ENCODE results near the gene GALNT16.
"Not testable (repeated sequence)": the region's sequence is repeated elsewhere in the genome, so short reads cannot be mapped to it uniquely, and the experiment has no call there.

GALNT16 gene

DNA sequence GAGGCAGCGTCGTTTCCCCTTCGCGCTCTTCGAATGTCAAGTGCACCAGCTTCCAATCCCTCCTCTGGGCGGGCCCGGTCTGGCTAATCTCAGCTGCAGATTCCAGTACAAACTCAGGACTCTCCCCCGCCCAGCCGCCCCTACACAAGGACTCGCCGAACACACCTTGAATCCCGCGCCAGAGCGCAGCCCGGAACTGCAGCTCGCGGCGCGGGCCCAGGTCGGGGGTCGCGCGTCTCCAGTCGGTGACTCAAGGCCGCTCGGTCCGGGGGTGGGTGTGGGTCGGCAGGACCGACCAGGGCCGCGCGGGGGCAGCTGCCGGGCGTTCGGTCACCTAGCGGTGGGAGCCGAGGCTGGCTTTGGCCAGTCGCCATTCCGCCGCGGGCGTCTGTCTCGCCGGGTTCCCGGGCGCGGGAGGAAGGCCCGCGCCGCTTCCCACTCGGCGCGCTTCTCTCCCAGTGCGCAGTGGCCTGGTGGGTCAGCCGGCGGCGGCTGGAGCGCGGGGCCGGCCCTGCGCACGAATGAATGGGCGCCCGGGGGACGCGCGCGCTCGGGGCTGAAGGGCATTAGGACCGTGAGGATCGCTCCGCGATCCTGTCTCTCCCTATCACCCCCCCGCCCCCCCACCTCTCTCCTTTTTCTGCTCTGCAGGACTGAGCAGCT, at the start of gene GALNT16:
Gene GALNT16 (plus strand): TSS at position 632 of the 663 bp plus-strand sequence. CDS start 133 bp downstream, outside the sequence.
- DNase-seq, result no peak
- no peaks in the 10 kb centered on the region for H3K9me3 Mint-ChIP-seq
- H3K4me3 Mint-ChIP-seq, result peak within 1 kb of the TSS; percentile 9
- H3K36me3 Mint-ChIP-seq, result no peaks in the 10 kb centered on the region
- H3K27ac Mint-ChIP-seq, result no peak within 1 kb of the TSS
- CTCF ChIA-PET, result interaction anchor here (0.8 to 1.4 kb wide), 6 partner anchors 17 to 200 kb away, joined by 3 to 5 read pairs (median 4); no protein-coding TSS in a partner anchor
- peaks cover 95% of the 10 kb centered on the region for H3K27me3 Mint-ChIP-seq
- H3K4me1 Mint-ChIP-seq, result peaks cover 6% of the 10 kb centered on the region

DNA sequence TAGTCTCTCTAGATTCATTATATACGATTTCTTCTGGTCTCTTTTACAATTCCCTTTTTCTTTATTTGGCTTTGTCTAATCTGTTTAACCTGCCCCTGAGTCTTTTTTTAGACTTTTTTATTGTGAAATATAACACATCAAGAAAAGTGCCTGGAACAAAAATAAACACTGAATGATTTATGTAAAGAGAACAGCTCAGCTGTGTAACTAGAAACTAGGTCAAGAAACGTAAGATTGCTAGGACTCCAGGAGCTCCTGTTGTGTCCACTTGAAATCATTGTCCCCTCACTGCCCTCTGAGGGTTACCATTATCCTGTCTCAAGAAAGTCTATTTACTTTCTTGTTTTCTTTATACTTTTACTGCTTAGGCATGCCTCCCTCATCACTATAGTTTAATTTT, 45.6 kb upstream of the GALNT16 start:
- Mint-ChIP-seq H3K36me3 (peaks cover 2% of the 10 kb centered on the region), H3K27me3 (no peaks in the 10 kb centered on the region), H3K27ac (no peak overlapping the region), H3K4me1 (peaks cover 2% of the 10 kb centered on the region), H3K4me3 (no peak overlapping the region), H3K9me3 (no peaks in the 10 kb centered on the region)
- CTCF ChIA-PET, result no interaction called here
- no peak for DNase-seq

DNA sequence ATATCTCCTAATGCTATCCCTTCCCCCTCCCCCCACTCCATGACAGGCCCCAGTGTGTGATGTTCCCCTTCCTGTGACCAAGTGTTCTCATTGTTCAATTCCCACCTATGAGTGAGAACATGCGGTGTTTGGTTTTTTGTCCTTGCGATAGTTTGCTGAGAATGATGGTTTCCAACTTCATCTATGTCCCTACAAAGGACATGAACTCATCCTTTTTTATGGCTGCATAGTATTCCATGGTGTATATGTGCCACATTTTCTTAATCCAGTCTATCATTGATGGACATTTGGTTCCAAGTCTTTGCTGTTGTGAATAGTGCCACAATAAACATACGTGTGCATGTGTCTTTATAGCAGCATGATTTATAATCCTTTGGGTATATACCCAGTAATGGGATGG, 42.3 kb upstream of the GALNT16 start:
- DNase-seq, H3K4me3 Mint-ChIP-seq, H3K27ac Mint-ChIP-seq, H3K9me3 Mint-ChIP-seq, H3K4me1 Mint-ChIP-seq, H3K27me3 Mint-ChIP-seq, CTCF ChIA-PET, H3K36me3 Mint-ChIP-seq: not testable (repeated sequence)

DNA sequence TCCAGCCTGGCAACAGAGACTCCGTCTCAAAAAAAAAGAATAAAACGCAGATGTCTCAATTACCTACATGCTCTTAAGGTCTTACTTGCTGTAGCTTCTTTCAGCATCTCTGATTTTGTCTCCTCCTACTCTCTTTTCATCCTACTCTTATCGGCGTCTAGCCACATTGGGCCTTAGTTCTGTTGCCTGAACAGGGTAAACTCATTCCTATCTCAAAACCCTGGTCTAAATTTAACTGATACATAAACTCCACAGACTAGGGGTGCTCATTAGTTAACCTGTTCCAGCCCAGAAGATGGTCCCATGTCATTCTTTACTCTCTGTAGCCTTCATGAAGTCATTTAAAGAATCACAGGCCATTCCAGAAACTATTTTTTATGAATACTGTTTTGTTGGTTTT, 35.0 kb upstream of the GALNT16 start:
- Mint-ChIP-seq H3K36me3 (peaks cover 2% of the 10 kb centered on the region), H3K27ac (no peak overlapping the region), H3K4me3 (no peak overlapping the region), H3K27me3 (no peaks in the 10 kb centered on the region), H3K4me1 (no peaks in the 10 kb centered on the region), H3K9me3 (no peaks in the 10 kb centered on the region)
- DNase-seq, result no peak
- CTCF ChIA-PET, result no interaction called here

DNA sequence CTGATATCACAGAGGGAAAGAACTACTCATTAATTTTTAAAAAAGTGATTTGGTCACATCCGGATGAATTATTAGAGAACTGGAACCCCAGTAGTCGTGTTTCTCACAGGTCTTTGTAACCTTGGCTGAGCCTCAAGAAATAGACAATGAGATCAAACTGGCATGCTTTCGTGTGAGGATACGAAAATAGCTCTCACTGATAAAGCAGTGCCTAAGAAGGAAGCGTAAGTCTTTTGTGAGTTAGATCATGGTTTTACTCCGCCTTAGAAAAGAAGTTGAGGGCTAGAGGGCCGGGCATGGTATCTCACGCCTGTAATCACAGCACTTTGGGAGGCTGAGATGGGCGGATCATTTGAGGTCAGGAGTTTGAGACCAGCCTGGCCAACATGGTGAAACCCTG, 33.8 kb upstream of the GALNT16 start:
- CTCF ChIA-PET, result interaction anchor here (1.1 kb wide), 1 partner anchor 363 kb away, joined by 4 read pairs; no protein-coding TSS in a partner anchor
- Mint-ChIP-seq H3K4me1 (no peaks in the 10 kb centered on the region), H3K4me3 (no peak overlapping the region), H3K9me3 (no peaks in the 10 kb centered on the region), H3K27me3 (no peaks in the 10 kb centered on the region), H3K36me3 (peaks cover 2% of the 10 kb centered on the region), H3K27ac (no peak overlapping the region)
- DNase-seq, result no peak

DNA sequence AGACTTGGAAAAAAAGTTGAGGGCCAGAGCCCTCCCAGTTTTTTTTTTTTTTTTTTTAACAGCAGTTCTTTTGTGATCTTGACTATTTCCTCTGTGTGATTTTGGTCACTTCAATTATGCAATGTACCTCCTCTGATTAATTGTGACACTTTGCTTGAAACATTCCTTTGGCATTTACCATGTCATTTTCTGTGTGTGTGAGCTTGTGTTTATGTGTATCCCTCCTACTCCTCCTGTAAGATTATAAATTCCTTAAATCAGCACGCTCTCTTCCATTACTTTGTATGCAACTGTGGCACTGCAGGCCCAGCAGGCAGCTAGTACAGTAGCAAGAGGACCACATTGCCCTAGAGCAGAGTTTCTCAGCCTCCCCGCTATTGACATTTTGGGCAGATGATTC, 33.2 kb upstream of the GALNT16 start:
- DNase-seq, result no peak
- CTCF ChIA-PET, result interaction anchor here (0.7 to 1.1 kb wide), 2 partner anchors 248 to 364 kb away, joined by 3 to 4 read pairs; no protein-coding TSS in a partner anchor
- Mint-ChIP-seq H3K36me3 (peaks cover 4% of the 10 kb centered on the region), H3K9me3 (no peaks in the 10 kb centered on the region), H3K27me3 (no peaks in the 10 kb centered on the region), H3K4me3 (no peak overlapping the region), H3K4me1 (no peaks in the 10 kb centered on the region), H3K27ac (no peak overlapping the region)

DNA sequence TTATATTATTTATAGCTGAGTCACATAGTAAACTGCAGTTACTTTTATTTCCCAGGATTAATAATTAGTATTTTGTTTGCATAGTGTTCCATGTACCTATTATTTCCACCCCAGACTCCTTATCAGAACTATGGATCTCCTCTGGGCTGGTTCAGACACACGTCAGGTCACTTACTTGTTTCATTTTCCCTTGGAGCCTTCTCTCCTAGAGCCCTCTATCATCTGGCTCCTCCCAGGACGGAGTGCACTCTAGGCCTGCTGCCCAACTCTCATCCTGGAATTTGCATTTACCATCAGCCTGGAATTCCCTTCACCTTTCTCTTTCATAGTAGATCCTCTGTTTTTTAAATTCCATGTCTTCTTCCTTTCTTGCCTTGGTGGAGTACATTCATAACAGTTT, 28.5 kb upstream of the GALNT16 start:
- H3K4me1 Mint-ChIP-seq, result no peaks in the 10 kb centered on the region
- H3K27me3 Mint-ChIP-seq, result no peaks in the 10 kb centered on the region
- no peak overlapping the region for H3K4me3 Mint-ChIP-seq
- H3K36me3 Mint-ChIP-seq, result peaks cover 4% of the 10 kb centered on the region
- no peak for DNase-seq
- H3K27ac Mint-ChIP-seq, result no peak overlapping the region
- H3K9me3 Mint-ChIP-seq, result no peaks in the 10 kb centered on the region
- CTCF ChIA-PET, result no interaction called here

DNA sequence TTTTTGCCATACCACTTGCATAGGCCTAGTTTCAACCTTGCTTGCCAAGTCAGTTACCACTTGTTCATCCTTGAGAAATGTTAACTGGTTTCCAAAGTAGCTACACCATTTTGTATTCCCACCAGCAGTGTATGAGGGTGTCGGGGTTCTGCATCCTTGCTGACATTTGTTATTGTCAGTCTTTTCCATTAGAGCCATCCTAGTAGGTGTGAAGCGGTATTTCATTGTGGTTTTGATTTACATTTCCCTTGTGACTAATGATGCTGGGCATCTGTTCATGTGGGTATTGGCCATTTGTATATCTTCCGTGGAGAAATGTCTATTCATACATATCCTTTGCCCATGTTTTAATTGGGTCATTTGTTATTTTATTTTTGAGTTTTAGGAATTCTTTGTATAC, 27.6 kb upstream of the GALNT16 start:
- CTCF ChIA-PET, result interaction anchor here (1.3 to 1.8 kb wide), 2 partner anchors 8 to 103 kb away, joined by 3 to 8 read pairs; no protein-coding TSS in a partner anchor
- no peaks in the 10 kb centered on the region for H3K4me1 Mint-ChIP-seq
- no peak overlapping the region for H3K27ac Mint-ChIP-seq
- no peaks in the 10 kb centered on the region for H3K27me3 Mint-ChIP-seq
- no peak overlapping the region for H3K4me3 Mint-ChIP-seq
- no peaks in the 10 kb centered on the region for H3K9me3 Mint-ChIP-seq
- DNase-seq, result no peak
- peaks cover 6% of the 10 kb centered on the region for H3K36me3 Mint-ChIP-seq

DNA sequence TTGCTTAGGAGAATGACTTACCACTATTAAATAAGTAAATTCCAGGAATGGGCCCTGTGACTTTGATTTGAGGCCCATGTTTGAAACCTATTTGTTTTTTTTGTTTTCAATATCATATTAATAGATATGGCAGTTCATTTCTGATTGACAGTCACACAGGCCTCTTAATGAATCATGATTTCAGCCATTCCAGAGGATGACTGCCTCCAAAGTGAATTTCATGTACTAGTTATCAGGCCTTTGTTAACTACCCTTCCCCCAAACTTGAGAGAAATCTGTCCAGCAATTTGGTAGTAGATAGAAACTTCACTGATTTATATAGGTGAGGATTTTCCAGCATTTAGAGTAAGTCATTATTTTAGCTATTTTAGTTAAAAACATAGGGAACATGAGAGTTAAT, 25.9 kb upstream of the GALNT16 start:
- no peak overlapping the region for H3K27ac Mint-ChIP-seq
- H3K9me3 Mint-ChIP-seq, result no peaks in the 10 kb centered on the region
- CTCF ChIA-PET, result interaction anchor here (1.6 to 1.8 kb wide), 2 partner anchors 8 to 104 kb away, joined by 5 to 8 read pairs; no protein-coding TSS in a partner anchor
- no peaks in the 10 kb centered on the region for H3K27me3 Mint-ChIP-seq
- no peak overlapping the region for H3K4me3 Mint-ChIP-seq
- H3K4me1 Mint-ChIP-seq, result no peaks in the 10 kb centered on the region
- H3K36me3 Mint-ChIP-seq, result peaks cover 6% of the 10 kb centered on the region
- no peak for DNase-seq

DNA sequence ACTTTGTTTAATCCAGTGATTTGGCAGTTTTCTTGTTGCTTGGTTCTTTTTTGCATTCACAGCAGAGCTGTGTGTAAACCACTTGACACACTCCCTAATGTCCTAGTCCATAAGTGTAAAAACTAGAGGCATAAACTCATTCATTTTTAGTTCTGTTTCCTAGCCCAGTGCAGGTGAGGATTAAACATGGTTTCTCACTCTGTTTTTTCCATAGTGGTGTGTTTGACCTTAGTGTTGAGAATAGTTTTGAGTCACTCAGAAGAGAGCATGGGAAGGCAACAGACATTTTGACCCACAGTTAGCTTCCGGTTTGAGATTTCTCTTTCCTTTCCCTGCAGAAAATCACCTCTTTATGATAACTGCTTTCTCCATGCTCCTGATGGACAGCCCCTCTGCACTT, 24.2 kb upstream of the GALNT16 start:
- CTCF ChIA-PET, result interaction anchor here (1.1 to 1.5 kb wide), 3 partner anchors 101 to 224 kb away, joined by 3 to 4 read pairs (median 4); no protein-coding TSS in a partner anchor
- H3K27ac Mint-ChIP-seq, result no peak overlapping the region
- peaks cover 6% of the 10 kb centered on the region for H3K36me3 Mint-ChIP-seq
- no peaks in the 10 kb centered on the region for H3K4me1 Mint-ChIP-seq
- no peak overlapping the region for H3K4me3 Mint-ChIP-seq
- DNase-seq, result no peak
- no peaks in the 10 kb centered on the region for H3K9me3 Mint-ChIP-seq
- no peaks in the 10 kb centered on the region for H3K27me3 Mint-ChIP-seq

DNA sequence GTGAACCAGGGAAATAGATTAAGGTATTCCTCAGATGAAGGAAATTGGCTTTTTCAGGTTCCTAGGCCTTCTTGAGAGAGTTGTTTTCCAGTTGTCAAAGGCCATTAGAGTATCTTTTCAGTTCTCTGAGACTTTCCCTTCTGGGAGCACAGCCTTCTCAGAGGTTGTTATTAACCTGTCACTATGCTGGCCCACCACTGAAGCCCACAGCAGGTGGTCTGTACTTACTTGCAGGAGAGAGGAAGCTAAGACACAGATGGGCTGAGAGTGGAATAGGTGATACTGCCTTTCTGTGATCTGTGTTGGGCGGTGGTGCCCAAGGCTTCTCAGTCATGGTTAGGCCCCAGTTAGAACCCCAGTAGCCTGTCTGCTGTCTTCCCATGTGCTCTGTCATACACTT, 22.8 kb upstream of the GALNT16 start:
- no peak overlapping the region for H3K27ac Mint-ChIP-seq
- no peak for DNase-seq
- H3K27me3 Mint-ChIP-seq, result no peaks in the 10 kb centered on the region
- H3K9me3 Mint-ChIP-seq, result no peaks in the 10 kb centered on the region
- no peaks in the 10 kb centered on the region for H3K4me1 Mint-ChIP-seq
- peaks cover 3% of the 10 kb centered on the region for H3K36me3 Mint-ChIP-seq
- no peak overlapping the region for H3K4me3 Mint-ChIP-seq
- CTCF ChIA-PET, result interaction anchor here (1.1 kb wide), 1 partner anchor 107 kb away, joined by 4 read pairs; no protein-coding TSS in a partner anchor

DNA sequence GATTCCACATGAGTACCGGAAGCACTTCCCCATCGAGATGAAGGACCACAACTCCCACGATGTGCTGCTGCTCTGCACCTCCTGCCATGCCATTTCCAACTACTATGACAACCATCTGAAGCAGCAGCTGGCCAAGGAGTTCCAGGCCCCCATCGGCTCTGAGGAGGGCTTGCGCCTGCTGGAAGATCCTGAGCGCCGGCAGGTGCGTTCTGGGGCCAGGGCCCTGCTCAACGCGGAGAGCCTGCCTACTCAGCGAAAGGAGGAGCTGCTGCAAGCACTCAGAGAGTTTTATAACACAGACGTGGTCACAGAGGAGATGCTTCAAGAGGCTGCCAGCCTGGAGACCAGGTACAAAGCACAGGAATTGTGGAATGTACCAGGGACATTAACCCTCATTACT, 22.4 kb upstream of the GALNT16 start:
- no peak overlapping the region for H3K27ac Mint-ChIP-seq
- no peak overlapping the region for H3K4me3 Mint-ChIP-seq
- peaks cover 3% of the 10 kb centered on the region for H3K36me3 Mint-ChIP-seq
- H3K27me3 Mint-ChIP-seq, result no peaks in the 10 kb centered on the region
- H3K4me1 Mint-ChIP-seq, result no peaks in the 10 kb centered on the region
- CTCF ChIA-PET, result interaction anchor here (1.2 kb wide), 1 partner anchor 108 kb away, joined by 4 read pairs; no protein-coding TSS in a partner anchor
- no peak for DNase-seq
- H3K9me3 Mint-ChIP-seq, result no peaks in the 10 kb centered on the region

DNA sequence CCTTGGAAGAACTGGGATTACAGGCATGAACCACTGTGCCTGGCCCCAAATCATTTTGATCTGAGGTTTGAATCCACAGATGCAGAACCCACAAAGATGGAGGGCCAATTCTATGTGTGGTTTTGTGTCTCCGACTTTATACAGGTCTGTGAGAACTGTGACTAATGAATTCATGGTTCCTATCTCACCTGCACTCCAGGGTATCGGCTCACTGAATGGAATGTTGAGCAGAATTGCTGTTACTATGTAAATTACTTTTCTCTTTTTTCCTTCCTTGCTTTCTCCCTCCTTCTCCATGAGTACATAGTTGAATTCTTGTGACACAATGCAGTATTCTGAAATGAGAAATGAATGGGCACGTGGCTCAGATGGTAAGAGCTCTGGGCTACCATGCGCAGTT, 21.1 kb upstream of the GALNT16 start:
- no peak for DNase-seq
- Mint-ChIP-seq H3K4me3 (no peak overlapping the region), H3K27ac (no peak overlapping the region), H3K27me3 (no peaks in the 10 kb centered on the region), H3K9me3 (no peaks in the 10 kb centered on the region), H3K4me1 (no peaks in the 10 kb centered on the region), H3K36me3 (peaks cover 3% of the 10 kb centered on the region)
- CTCF ChIA-PET, result interaction anchor here (0.9 to 1.4 kb wide), 3 partner anchors 20 to 221 kb away, joined by 3 to 4 read pairs (median 3); no protein-coding TSS in a partner anchor

DNA sequence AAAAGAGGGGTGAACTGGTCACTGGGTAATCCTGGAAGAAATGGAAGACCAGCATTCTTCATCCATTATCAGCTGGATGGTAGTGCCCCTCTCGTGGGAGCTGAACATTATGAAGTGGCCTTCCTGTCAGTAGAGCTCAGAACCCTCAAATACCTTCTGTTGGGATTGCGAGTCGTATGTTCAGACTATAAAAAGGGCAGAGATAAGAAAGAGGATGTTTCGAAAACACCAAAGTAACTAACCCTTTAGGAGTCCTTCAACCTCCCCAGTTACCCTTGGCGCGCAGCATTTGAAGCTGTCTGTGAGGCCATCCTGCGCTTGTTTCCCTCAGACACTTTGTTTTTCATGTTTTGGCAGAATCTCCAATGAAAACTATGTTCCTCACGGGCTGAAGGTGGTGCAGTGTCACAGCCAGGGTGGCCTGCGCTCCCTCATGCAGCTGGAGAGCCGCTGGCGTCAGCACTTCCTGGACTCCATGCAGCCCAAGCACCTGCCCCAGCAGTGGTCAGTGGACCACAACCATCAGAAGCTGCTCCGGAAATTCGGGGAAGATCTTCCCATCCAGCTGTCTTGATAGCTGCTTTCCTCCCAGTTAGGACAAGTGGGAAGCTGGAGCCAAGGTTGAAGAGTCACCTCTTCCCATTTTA, 19.3 kb upstream of the GALNT16 start:
- H3K27ac Mint-ChIP-seq, result no peak overlapping the region
- CTCF ChIA-PET, result interaction anchor here (0.6 to 2.9 kb wide), 5 partner anchors 8 to 234 kb away, joined by 3 to 10 read pairs (median 5); no protein-coding TSS in a partner anchor
- H3K4me3 Mint-ChIP-seq, result no peak overlapping the region
- H3K27me3 Mint-ChIP-seq, result no peaks in the 10 kb centered on the region
- H3K36me3 Mint-ChIP-seq, result peaks cover 3% of the 10 kb centered on the region
- DNase-seq, result no peak
- H3K4me1 Mint-ChIP-seq, result no peaks in the 10 kb centered on the region
- no peaks in the 10 kb centered on the region for H3K9me3 Mint-ChIP-seq

All from activated naive CD4-positive, alpha-beta T cell treated with anti-CD3 and anti-CD28 coated beads, Interleukin-2, amount 10 ng/mL, durations not matched to agents 7 days and 5 days (primary cell).